Panc1 (cell line): ENCODE results near the gene ALPK3. TPM values are rescaled to one million over a fixed set of nuclear protein-coding genes. Genes with fewer than 3 reads are reported as not detected.

Source experiments
- ATAC-seq: fragments of 200-7000 bp; cut with Tn5 transposase; 2 replicates; pipeline ENCODE4 v1.9.1; 2020; ENCODE audit warnings: mild to moderate bottlenecking, moderate library complexity
- BruUV-seq: library from RNA; stranded (reverse); fragments of 400-500 nt; replicated peaks from 2 replicates; lab custom pipeline; 2021; lab: Mats Ljungman, UMichigan
- CTCF ChIA-PET: fragments of 300-600 bp; sonication (Branson Sonifier 250); formaldehyde crosslinking; loops from one replicate; lab custom pipeline; 2022; ENCODE audit warnings: antibody characterized with exemption; lab: Charles Lee
- POLR2A ChIA-PET: fragments of 300-600 bp; sonication (Branson Sonifier 250); formaldehyde crosslinking; loops from one replicate; lab custom pipeline; 2022; ENCODE audit warnings: antibody characterized with exemption; lab: Charles Lee
- DNase-seq: peaks from one replicate; pipeline ENCODE4 v3.0.0-alpha.2; 2010; ENCODE audit warnings: low read depth, low spot score
- H3K27ac ChIP-seq: 2 replicates; pipeline ENCODE4 v1.5.1; 2011; ENCODE audit warnings: mild to moderate bottlenecking, low read length, inconsistent platforms
- H3K27me3 ChIP-seq: fragments of 200-500 bp; sonication (Bioruptor generic); 2 replicates; pipeline ENCODE4 v1.6.0; 2014; ENCODE audit warnings: low read length, inconsistent platforms; ENCODE audit not compliant: control insufficient read depth, insufficient read depth
- H3K36me3 ChIP-seq: fragments of 200-500 bp; sonication (Bioruptor generic); 2 replicates; pipeline ENCODE4 v1.5.1; 2014; ENCODE audit warnings: inconsistent platforms, mild to moderate bottlenecking, low read length, moderate library complexity; ENCODE audit not compliant: control insufficient read depth, insufficient read depth
- H3K4me1 ChIP-seq: 2 replicates; pipeline ENCODE4 v1.5.1; 2011; ENCODE audit warnings: inconsistent platforms, mild to moderate bottlenecking, low read length, moderate library complexity; ENCODE audit not compliant: control insufficient read depth, insufficient read depth
- H3K4me3 ChIP-seq, 2 experiments: 2 replicates each; pipeline ENCODE4 v1.5.1; 2011 to 2012; ENCODE audit warnings: low read depth in 2 of 2, low read length in 2 of 2, mild to moderate bottlenecking in 2 of 2, inconsistent platforms in 1 of 2, moderate library complexity in 1 of 2
- H3K9me3 ChIP-seq: fragments of 200-500 bp; sonication (Bioruptor generic); 2 replicates; pipeline ENCODE4 v1.5.1; 2014; ENCODE audit warnings: low read depth, mild to moderate bottlenecking, inconsistent platforms, low read length, moderate library complexity; ENCODE audit not compliant: control insufficient read depth, insufficient read depth
- POLR2AphosphoS5 ChIP-seq: IDR thresholded peaks from 2 replicates; pipeline ENCODE4 v1.6.1; 2012; ENCODE audit warnings: mild to moderate bottlenecking, low read depth, low read length, moderate library complexity
- REST ChIP-seq, 2 experiments: IDR thresholded peaks; 2 replicates each; pipeline ENCODE4 v1.6.1; 2011 to 2012; ENCODE audit warnings: low read depth in 2 of 2, control low read depth in 1 of 2, low read length in 1 of 2, mild to moderate bottlenecking in 1 of 2, moderate library complexity in 1 of 2; ENCODE audit not compliant: insufficient read depth in 1 of 2
- SIN3A ChIP-seq: IDR thresholded peaks from 2 replicates; pipeline ENCODE4 v1.6.1; 2012; ENCODE audit warnings: low read depth, mild to moderate bottlenecking, low read length, moderate library complexity, borderline replicate concordance; ENCODE audit not compliant: insufficient read depth
- TCF7L2 ChIP-seq: IDR thresholded peaks from 2 replicates; pipeline ENCODE4 v1.6.1; 2011; ENCODE audit warnings: mild to moderate bottlenecking, low read depth, low read length, inconsistent platforms
- in situ Hi-C: cut with HindIII; loops from 2 replicates; pipeline ENCODE4 v1.10.0; 2016; ENCODE audit warnings: low sequenced_read_pairs, low pct_unique_long_range_greater_than_20kb
- intact Hi-C: fragments of 100-400 bp; cut with micrococcal nuclease; formaldehyde crosslinking; loops from one replicate; pipeline ENCODE4 v1.10.0; 2022; ENCODE audit not compliant: unreplicated experiment
- total RNA-seq: library from RNA; stranded (reverse); gene quantifications from one replicate; pipeline ENCODE4 v1.2.1, GENCODE V29; 2021; ENCODE audit not compliant: unreplicated experiment
- TF ChIP-seq, protein P1 (sequence below): fragments of 450-650 bp; IDR thresholded peaks from 2 replicates; pipeline ENCODE4 v1.5.1; 2017; ENCODE audit warnings: mild to moderate bottlenecking

The ALPK3 gene
- total RNA-seq, 1 experiment from 2014 or later: 1.0 TPM

- TF ChIP-seq POLR2AphosphoS5: no peak
- no peaks in the 10 kb centered on the region for H3K4me1 ChIP-seq
- no TSS peak for BruUV-seq
- no peaks in the 10 kb centered on the region for H3K9me3 ChIP-seq
- DNase-seq (no peak), ATAC-seq (peak; percentile 12; the same call in 1 of the 2 replicates)
- intact Hi-C loops (no loop called here), in situ Hi-C loops (no loop called here)
- no peak overlapping the region for H3K27ac ChIP-seq
- H3K27me3 ChIP-seq: no peaks in the 10 kb centered on the region
- no peak overlapping the region for H3K4me3 ChIP-seq
- POLR2A ChIA-PET: no interaction called here
- CTCF ChIA-PET: no interaction called here
- no peaks in the 10 kb centered on the region for H3K36me3 ChIP-seq
Observed at GRCh38 chr15:84840255-84840654, 23.1 kb downstream of the ALPK3 start.

DNA sequence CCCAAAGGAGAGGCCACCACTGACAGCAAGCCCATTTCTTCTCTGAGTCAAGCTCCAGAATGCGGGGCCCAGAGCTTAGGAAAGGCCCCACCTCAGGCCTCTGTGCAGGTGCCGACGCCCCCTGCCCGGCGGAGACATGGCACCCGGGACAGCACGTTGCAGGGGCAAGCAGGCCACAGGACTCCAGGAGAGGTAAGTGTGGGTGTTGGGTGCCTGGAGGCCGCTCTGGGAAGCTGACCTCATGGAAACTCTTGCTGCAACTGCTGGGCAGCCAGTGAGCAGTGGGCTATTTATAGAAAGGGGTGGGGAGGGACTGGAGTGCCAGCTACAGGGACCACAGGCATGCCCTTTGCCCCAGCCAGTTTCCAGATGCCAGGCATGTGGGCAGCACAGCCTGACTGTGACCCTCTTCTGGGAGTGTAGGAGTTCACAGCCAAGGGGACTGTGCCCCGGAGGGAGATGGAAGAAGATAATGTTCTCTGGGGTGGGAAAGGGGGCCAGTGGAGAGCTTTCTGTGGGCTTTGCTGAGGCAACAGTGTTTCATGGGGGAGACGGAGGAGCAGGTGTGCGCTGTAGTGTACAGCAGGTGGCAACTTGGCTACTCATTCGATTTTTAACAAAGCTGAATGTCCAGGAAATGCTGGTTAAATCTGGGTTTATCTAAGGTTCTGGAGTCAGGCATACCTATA is 23.7 kb downstream of the ALPK3 start:
- CTCF ChIA-PET: no interaction called here
- Histone ChIP-seq H3K27ac (no peak overlapping the region), H3K27me3 (no peaks in the 10 kb centered on the region), H3K36me3 (no peaks in the 10 kb centered on the region), H3K4me1 (no peaks in the 10 kb centered on the region), H3K4me3 (no peak overlapping the region), H3K9me3 (no peaks in the 10 kb centered on the region)
- DNase-seq (peak; percentile 15), ATAC-seq (peak; percentile 37)
- intact Hi-C loops: no loop called here
- in situ Hi-C loops: no loop called here
- POLR2A ChIA-PET: no interaction called here
- TF ChIP-seq POLR2AphosphoS5 (no peak), SIN3A (no peak), REST (IDR thresholded peaks at IDR 0.05; ENCODE audit: insufficient read depth in 1 of 2, low read depth in 2 of 2, low read length in 1 of 2) (no peak), TCF7L2 (no peak)
- TF ChIP-seq, protein P1, sequence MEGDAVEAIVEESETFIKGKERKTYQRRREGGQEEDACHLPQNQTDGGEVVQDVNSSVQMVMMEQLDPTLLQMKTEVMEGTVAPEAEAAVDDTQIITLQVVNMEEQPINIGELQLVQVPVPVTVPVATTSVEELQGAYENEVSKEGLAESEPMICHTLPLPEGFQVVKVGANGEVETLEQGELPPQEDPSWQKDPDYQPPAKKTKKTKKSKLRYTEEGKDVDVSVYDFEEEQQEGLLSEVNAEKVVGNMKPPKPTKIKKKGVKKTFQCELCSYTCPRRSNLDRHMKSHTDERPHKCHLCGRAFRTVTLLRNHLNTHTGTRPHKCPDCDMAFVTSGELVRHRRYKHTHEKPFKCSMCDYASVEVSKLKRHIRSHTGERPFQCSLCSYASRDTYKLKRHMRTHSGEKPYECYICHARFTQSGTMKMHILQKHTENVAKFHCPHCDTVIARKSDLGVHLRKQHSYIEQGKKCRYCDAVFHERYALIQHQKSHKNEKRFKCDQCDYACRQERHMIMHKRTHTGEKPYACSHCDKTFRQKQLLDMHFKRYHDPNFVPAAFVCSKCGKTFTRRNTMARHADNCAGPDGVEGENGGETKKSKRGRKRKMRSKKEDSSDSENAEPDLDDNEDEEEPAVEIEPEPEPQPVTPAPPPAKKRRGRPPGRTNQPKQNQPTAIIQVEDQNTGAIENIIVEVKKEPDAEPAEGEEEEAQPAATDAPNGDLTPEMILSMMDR: no peak
- no TSS peak for BruUV-seq

GRCh38 chr15:84842781-84843180 is 25.6 kb downstream of the ALPK3 start:
- Histone ChIP-seq H3K4me1 (no peaks in the 10 kb centered on the region), H3K36me3 (no peaks in the 10 kb centered on the region), H3K27me3 (no peaks in the 10 kb centered on the region), H3K4me3 (no peak overlapping the region), H3K9me3 (peaks cover 4% of the 10 kb centered on the region), H3K27ac (no peak overlapping the region)
- DNase-seq: no peak
- no TSS peak for BruUV-seq
- ChIA-PET CTCF (no interaction called here), POLR2A (interaction anchor here (0.6 kb wide), 1 partner anchor 212 kb away, joined by 6 read pairs; no protein-coding TSS in a partner anchor)
- TF ChIP-seq SIN3A: no peak
- TF ChIP-seq, protein P1: no peak
- no peak for TF ChIP-seq REST (IDR thresholded peaks at IDR 0.05; ENCODE audit: insufficient read depth in 1 of 2, low read depth in 2 of 2, low read length in 1 of 2)
- in situ Hi-C loops (no loop called here), intact Hi-C loops (no loop called here)
- no peak for ATAC-seq
